WTC11 (cell line): ENCODE data around the gene ARHGAP8. TPM values are rescaled to one million over a fixed set of nuclear protein-coding genes. Genes with fewer than 3 reads are reported as not detected.
"Not testable (repeated sequence)": the region's sequence is repeated elsewhere in the genome, so short reads cannot be mapped to it uniquely, and the experiment has no call there.

Source experiments
- ATAC-seq: fragments of 200-7000 bp; cut with Tn5 transposase; 2 replicates; pipeline ENCODE4 v1.10.0; 2021; ENCODE audit warnings: mild to moderate bottlenecking, moderate library complexity
- CTCF ChIA-PET: fragments of 300-600 bp; sonication (Branson Sonifier 250); formaldehyde crosslinking; loops from one replicate; lab custom pipeline; 2021; ENCODE audit warnings: antibody characterized with exemption; lab: Charles Lee
- POLR2A ChIA-PET: fragments of 350-600 bp; sonication (Branson Sonifier 250); formaldehyde crosslinking; loops from one replicate; lab custom pipeline; 2021; ENCODE audit warnings: antibody characterized with exemption; lab: Charles Lee
- DNase-seq: peaks from one replicate; pipeline ENCODE4 v3.0.0; 2021; ENCODE audit warnings: low spot score
- H3K27ac Mint-ChIP-seq: 2 replicates; pipeline ENCODE4 v1.8.0; 2021; ENCODE audit warnings: mixed read lengths
- H3K27me3 Mint-ChIP-seq: 2 replicates; pipeline ENCODE4 v1.8.0; 2021; ENCODE audit warnings: low read depth, mild to moderate bottlenecking, moderate library complexity, mixed read lengths
- H3K36me3 Mint-ChIP-seq: 2 replicates; pipeline ENCODE4 v1.8.0; 2021; ENCODE audit warnings: mixed read lengths
- H3K4me1 Mint-ChIP-seq: 2 replicates; pipeline ENCODE4 v1.8.0; 2022; ENCODE audit warnings: mixed read lengths
- H3K4me3 Mint-ChIP-seq: 2 replicates; pipeline ENCODE4 v1.8.0; 2021; ENCODE audit warnings: mild to moderate bottlenecking, moderate library complexity, mixed read lengths
- H3K9me3 Mint-ChIP-seq: 2 replicates; pipeline ENCODE4 v1.8.0; 2021; ENCODE audit warnings: mixed read lengths
- ELF4 ChIP-seq: sonication (generic); formaldehyde crosslinking; IDR thresholded peaks from 2 replicates; pipeline ENCODE4 v1.8.1; 2022; ENCODE audit warnings: low read depth, mild to moderate bottlenecking, moderate library complexity, missing genetic modification reagents
- ESRRA ChIP-seq: sonication (generic); formaldehyde crosslinking; IDR thresholded peaks from 2 replicates; pipeline ENCODE4 v1.8.1; 2022; ENCODE audit warnings: mild to moderate bottlenecking, missing genetic modification reagents, borderline replicate concordance
- FOXK1 ChIP-seq: sonication (generic); formaldehyde crosslinking; IDR thresholded peaks from 2 replicates; pipeline ENCODE4 v1.8.0; 2022; ENCODE audit warnings: mild to moderate bottlenecking, moderate library complexity, missing genetic modification reagents
- IRF2 ChIP-seq: sonication (generic); formaldehyde crosslinking; IDR thresholded peaks from 2 replicates; pipeline ENCODE4 v1.8.0; 2022; ENCODE audit warnings: low read depth, missing genetic modification reagents, borderline replicate concordance
- JAZF1 ChIP-seq: fragments of 250-450 bp; sonication (Bioruptor Pico); IDR thresholded peaks from 2 replicates; pipeline ENCODE4 v1.9.0; 2021; ENCODE audit warnings: moderate library complexity, mild to moderate bottlenecking, inconsistent platforms
- MXD4 ChIP-seq: fragments of 250-450 bp; sonication (Bioruptor Pico); IDR thresholded peaks from 2 replicates; pipeline ENCODE4 v1.8.0; 2021; ENCODE audit warnings: mild to moderate bottlenecking, moderate library complexity, borderline replicate concordance
- NFATC4 ChIP-seq: fragments of 250-450 bp; sonication (Bioruptor Pico); IDR thresholded peaks from 2 replicates; pipeline ENCODE4 v1.9.0; 2021; ENCODE audit warnings: mild to moderate bottlenecking
- RELA ChIP-seq: sonication (generic); formaldehyde crosslinking; IDR thresholded peaks from 2 replicates; pipeline ENCODE4 v1.8.1; 2022; ENCODE audit warnings: missing genetic modification reagents, mild to moderate bottlenecking, borderline replicate concordance
- RORB ChIP-seq: fragments of 250-450 bp; sonication (Bioruptor Pico); IDR thresholded peaks from 2 replicates; pipeline ENCODE4 v1.9.0; 2021; ENCODE audit warnings: mild to moderate bottlenecking
- SMAD3 ChIP-seq: sonication (generic); formaldehyde crosslinking; IDR thresholded peaks from 2 replicates; pipeline ENCODE4 v1.8.0; 2022; ENCODE audit warnings: missing genetic modification reagents, mild to moderate bottlenecking, borderline replicate concordance
- SOX15 ChIP-seq: fragments of 250-450 bp; sonication (Bioruptor Pico); IDR thresholded peaks from 2 replicates; pipeline ENCODE4 v1.9.0; 2021; ENCODE audit warnings: mild to moderate bottlenecking
- SP1 ChIP-seq: sonication (generic); formaldehyde crosslinking; conservative IDR thresholded peaks from 2 replicates; pipeline ENCODE4 v1.8.1; 2022; ENCODE audit warnings: missing genetic modification reagents
- TEAD1 ChIP-seq: sonication (generic); formaldehyde crosslinking; IDR thresholded peaks from 2 replicates; pipeline ENCODE4 v1.8.0; 2022; ENCODE audit warnings: mild to moderate bottlenecking, missing genetic modification reagents
- TEAD4 ChIP-seq: sonication (generic); formaldehyde crosslinking; IDR thresholded peaks from 2 replicates; pipeline ENCODE4 v1.8.0; 2022; ENCODE audit warnings: mild to moderate bottlenecking, missing genetic modification reagents
- ZNF121 ChIP-seq: sonication (generic); formaldehyde crosslinking; IDR thresholded peaks from 2 replicates; pipeline ENCODE4 v1.8.0; 2023; ENCODE audit warnings: missing genetic modification reagents
- ZNF396 ChIP-seq: fragments of 250-450 bp; sonication (Bioruptor Pico); IDR thresholded peaks from 2 replicates; pipeline ENCODE4 v1.8.0; 2021; ENCODE audit warnings: mild to moderate bottlenecking, moderate library complexity, borderline replicate concordance
- total RNA-seq: library from RNA; stranded (reverse); gene quantifications from 3 replicates; pipeline ENCODE4 v1.2.3, GENCODE V29; 2021
- TF ChIP-seq, protein P1 (sequence below): sonication (generic); formaldehyde crosslinking; IDR thresholded peaks from 2 replicates; pipeline ENCODE4 v1.8.1; 2023; ENCODE audit warnings: mild to moderate bottlenecking, moderate library complexity, missing genetic modification reagents
- TF ChIP-seq, protein P2 (sequence below): fragments of 250-450 bp; sonication (Bioruptor Pico); IDR thresholded peaks from 2 replicates; pipeline ENCODE4 v1.9.0; 2021; ENCODE audit warnings: mild to moderate bottlenecking, borderline replicate concordance
- TF ChIP-seq, protein P3 (sequence below): sonication (generic); formaldehyde crosslinking; conservative IDR thresholded peaks from 2 replicates; pipeline ENCODE4 v1.8.1; 2022; ENCODE audit warnings: mild to moderate bottlenecking, missing genetic modification reagents
- TF ChIP-seq, protein P4 (sequence below): sonication (generic); formaldehyde crosslinking; IDR thresholded peaks from 2 replicates; pipeline ENCODE4 v1.8.1; 2022; ENCODE audit warnings: low read depth, mild to moderate bottlenecking, moderate library complexity, missing genetic modification reagents, borderline replicate concordance
- TF ChIP-seq, protein P5 (sequence below): fragments of 200-600 bp; IDR thresholded peaks from 2 replicates; pipeline ENCODE4 v1.8.0; 2022; ENCODE audit warnings: antibody characterized with exemption
- TF ChIP-seq, protein P6 (sequence below): sonication (generic); formaldehyde crosslinking; IDR thresholded peaks from 2 replicates; pipeline ENCODE4 v1.8.1; 2023; ENCODE audit warnings: mild to moderate bottlenecking, missing genetic modification reagents, moderate library complexity
- TF ChIP-seq, protein P7 (sequence below): fragments of 250-450 bp; sonication (Bioruptor Pico); IDR thresholded peaks from 2 replicates; pipeline ENCODE4 v1.8.0; 2021; ENCODE audit warnings: mild to moderate bottlenecking

The ARHGAP8 gene
- total RNA-seq, 1 experiment from 2014 or later, result 61.4 TPM

DNA sequence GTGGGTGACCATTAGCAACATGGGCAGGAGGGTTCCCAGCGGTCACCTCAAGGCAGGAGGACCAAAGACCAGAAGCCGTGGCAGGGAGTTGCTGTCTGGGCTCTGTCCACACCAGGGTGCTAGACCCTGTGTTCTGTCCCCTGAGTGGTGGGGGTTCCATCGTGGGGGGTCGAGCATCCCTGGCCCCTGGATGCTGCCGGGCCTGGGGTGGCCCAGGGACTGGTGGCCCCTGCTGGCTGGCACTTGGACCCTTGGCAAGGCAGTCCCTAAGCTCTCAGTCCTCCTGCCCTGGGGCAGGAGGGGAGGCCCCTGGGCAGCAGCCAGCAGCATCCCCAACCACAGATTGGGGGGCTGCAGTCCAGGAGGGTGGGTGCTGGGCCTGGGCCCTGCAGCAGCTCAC, 13.4 kb upstream of the ARHGAP8 start:
- ChIA-PET POLR2A (no interaction called here), CTCF (interaction anchor here (0.9 to 2.0 kb wide), 6 partner anchors 15 to 54 kb away, joined by 3 to 14 read pairs (median 3); no protein-coding TSS in a partner anchor)
- no peak overlapping the region for H3K4me3 Mint-ChIP-seq
- TF ChIP-seq ESRRA (CRISPR knock-in tag) (no peak), TEAD1 (CRISPR knock-in tag) (no peak), SOX15 (CRISPR knock-in tag) (no peak), SMAD3 (no peak), ELF4 (no peak), NFATC4 (CRISPR knock-in tag) (no peak), IRF2 (CRISPR knock-in tag) (no peak), SP1 (CRISPR knock-in tag) (no peak), TEAD4 (CRISPR knock-in tag) (no peak), ZNF121 (CRISPR knock-in tag) (no peak)
- TF ChIP-seq, protein P1, sequence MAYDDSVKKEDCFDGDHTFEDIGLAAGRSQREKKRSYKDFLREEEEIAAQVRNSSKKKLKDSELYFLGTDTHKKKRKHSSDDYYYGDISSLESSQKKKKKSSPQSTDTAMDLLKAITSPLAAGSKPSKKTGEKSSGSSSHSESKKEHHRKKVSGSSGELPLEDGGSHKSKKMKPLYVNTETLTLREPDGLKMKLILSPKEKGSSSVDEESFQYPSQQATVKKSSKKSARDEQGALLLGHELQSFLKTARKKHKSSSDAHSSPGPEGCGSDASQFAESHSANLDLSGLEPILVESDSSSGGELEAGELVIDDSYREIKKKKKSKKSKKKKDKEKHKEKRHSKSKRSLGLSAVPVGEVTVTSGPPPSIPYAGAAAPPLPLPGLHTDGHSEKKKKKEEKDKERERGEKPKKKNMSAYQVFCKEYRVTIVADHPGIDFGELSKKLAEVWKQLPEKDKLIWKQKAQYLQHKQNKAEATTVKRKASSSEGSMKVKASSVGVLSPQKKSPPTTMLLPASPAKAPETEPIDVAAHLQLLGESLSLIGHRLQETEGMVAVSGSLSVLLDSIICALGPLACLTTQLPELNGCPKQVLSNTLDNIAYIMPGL, result no peak
- TF ChIP-seq, protein P2, sequence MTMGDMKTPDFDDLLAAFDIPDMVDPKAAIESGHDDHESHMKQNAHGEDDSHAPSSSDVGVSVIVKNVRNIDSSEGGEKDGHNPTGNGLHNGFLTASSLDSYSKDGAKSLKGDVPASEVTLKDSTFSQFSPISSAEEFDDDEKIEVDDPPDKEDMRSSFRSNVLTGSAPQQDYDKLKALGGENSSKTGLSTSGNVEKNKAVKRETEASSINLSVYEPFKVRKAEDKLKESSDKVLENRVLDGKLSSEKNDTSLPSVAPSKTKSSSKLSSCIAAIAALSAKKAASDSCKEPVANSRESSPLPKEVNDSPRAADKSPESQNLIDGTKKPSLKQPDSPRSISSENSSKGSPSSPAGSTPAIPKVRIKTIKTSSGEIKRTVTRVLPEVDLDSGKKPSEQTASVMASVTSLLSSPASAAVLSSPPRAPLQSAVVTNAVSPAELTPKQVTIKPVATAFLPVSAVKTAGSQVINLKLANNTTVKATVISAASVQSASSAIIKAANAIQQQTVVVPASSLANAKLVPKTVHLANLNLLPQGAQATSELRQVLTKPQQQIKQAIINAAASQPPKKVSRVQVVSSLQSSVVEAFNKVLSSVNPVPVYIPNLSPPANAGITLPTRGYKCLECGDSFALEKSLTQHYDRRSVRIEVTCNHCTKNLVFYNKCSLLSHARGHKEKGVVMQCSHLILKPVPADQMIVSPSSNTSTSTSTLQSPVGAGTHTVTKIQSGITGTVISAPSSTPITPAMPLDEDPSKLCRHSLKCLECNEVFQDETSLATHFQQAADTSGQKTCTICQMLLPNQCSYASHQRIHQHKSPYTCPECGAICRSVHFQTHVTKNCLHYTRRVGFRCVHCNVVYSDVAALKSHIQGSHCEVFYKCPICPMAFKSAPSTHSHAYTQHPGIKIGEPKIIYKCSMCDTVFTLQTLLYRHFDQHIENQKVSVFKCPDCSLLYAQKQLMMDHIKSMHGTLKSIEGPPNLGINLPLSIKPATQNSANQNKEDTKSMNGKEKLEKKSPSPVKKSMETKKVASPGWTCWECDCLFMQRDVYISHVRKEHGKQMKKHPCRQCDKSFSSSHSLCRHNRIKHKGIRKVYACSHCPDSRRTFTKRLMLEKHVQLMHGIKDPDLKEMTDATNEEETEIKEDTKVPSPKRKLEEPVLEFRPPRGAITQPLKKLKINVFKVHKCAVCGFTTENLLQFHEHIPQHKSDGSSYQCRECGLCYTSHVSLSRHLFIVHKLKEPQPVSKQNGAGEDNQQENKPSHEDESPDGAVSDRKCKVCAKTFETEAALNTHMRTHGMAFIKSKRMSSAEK (CRISPR knock-in tag), result no peak
- no peak overlapping the region for H3K27ac Mint-ChIP-seq
- H3K36me3 Mint-ChIP-seq, result no peaks in the 10 kb centered on the region
- DNase-seq, result no peak
- peaks cover 6% of the 10 kb centered on the region for H3K27me3 Mint-ChIP-seq
- H3K9me3 Mint-ChIP-seq, result no peaks in the 10 kb centered on the region
- H3K4me1 Mint-ChIP-seq, result peaks cover 16% of the 10 kb centered on the region
- ATAC-seq, result no peak

DNA sequence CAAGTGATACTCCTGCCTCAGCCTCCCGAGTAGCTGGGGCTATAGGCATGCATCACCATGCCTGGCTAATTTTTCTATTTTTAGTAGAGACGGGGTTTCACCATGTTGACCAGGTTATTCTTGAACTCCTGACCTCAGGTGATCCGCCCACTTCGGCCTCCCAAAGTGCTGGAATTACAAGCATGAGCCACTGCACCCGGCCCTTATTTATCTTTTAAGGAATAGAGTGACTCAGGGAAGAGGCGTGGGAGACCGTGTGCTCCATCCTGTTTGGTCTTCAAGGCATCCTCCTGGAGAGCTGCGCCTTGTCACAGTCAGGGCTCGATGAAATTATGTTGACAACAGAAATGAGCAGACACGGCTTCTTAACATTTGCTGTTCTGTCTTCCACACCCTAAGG, 12.7 kb upstream of the ARHGAP8 start:
- H3K27me3 Mint-ChIP-seq, CTCF ChIA-PET, H3K9me3 Mint-ChIP-seq, POLR2A ChIA-PET, H3K4me3 Mint-ChIP-seq, DNase-seq, ATAC-seq, H3K36me3 Mint-ChIP-seq, H3K27ac Mint-ChIP-seq: not testable (repeated sequence)
- H3K4me1 Mint-ChIP-seq, result peaks cover 16% of the 10 kb centered on the region

DNA sequence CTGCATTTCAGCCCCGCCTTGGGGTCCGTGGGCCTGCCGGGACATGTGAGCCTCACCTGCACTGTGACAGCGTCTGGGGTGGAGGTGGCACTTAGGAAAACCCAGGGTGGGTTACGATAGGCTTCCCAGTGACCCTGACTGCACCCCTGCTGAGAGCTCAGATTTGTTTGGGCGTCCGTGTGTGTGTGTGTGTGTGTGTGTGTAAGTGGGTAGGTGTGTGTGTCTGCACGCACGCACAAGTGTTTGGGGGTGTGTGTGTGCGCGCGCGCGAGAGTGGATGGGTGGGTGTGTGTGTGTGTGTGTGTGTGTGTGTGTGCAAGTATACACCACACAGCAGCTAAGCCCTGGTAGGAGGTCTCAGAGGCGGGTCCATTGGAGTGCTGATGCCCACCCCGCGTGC, 12.1 kb upstream of the ARHGAP8 start:
- ChIA-PET CTCF (no interaction called here), POLR2A (no interaction called here)
- Mint-ChIP-seq H3K9me3 (peaks cover 5% of the 10 kb centered on the region), H3K27me3 (peaks cover 10% of the 10 kb centered on the region), H3K36me3 (no peaks in the 10 kb centered on the region), H3K27ac (no peak overlapping the region), H3K4me3 (no peak overlapping the region), H3K4me1 (peaks cover 16% of the 10 kb centered on the region)
- ATAC-seq (no peak), DNase-seq (no peak)
- TF ChIP-seq ZNF396 (CRISPR knock-in tag) (no peak), RORB (no peak), FOXK1 (no peak), NFATC4 (CRISPR knock-in tag) (no peak), SP1 (CRISPR knock-in tag) (no peak), RELA (CRISPR knock-in tag) (no peak), JAZF1 (CRISPR knock-in tag) (no peak), MXD4 (no peak)
- TF ChIP-seq, protein P3, sequence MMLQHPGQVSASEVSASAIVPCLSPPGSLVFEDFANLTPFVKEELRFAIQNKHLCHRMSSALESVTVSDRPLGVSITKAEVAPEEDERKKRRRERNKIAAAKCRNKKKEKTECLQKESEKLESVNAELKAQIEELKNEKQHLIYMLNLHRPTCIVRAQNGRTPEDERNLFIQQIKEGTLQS (CRISPR knock-in tag), result no peak
- TF ChIP-seq, protein P4, sequence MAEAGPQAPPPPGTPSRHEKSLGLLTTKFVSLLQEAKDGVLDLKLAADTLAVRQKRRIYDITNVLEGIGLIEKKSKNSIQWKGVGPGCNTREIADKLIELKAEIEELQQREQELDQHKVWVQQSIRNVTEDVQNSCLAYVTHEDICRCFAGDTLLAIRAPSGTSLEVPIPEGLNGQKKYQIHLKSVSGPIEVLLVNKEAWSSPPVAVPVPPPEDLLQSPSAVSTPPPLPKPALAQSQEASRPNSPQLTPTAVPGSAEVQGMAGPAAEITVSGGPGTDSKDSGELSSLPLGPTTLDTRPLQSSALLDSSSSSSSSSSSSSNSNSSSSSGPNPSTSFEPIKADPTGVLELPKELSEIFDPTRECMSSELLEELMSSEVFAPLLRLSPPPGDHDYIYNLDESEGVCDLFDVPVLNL (CRISPR knock-in tag), result no peak
- TF ChIP-seq, protein P5, sequence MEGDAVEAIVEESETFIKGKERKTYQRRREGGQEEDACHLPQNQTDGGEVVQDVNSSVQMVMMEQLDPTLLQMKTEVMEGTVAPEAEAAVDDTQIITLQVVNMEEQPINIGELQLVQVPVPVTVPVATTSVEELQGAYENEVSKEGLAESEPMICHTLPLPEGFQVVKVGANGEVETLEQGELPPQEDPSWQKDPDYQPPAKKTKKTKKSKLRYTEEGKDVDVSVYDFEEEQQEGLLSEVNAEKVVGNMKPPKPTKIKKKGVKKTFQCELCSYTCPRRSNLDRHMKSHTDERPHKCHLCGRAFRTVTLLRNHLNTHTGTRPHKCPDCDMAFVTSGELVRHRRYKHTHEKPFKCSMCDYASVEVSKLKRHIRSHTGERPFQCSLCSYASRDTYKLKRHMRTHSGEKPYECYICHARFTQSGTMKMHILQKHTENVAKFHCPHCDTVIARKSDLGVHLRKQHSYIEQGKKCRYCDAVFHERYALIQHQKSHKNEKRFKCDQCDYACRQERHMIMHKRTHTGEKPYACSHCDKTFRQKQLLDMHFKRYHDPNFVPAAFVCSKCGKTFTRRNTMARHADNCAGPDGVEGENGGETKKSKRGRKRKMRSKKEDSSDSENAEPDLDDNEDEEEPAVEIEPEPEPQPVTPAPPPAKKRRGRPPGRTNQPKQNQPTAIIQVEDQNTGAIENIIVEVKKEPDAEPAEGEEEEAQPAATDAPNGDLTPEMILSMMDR, result no peak
- TF ChIP-seq, protein P6, sequence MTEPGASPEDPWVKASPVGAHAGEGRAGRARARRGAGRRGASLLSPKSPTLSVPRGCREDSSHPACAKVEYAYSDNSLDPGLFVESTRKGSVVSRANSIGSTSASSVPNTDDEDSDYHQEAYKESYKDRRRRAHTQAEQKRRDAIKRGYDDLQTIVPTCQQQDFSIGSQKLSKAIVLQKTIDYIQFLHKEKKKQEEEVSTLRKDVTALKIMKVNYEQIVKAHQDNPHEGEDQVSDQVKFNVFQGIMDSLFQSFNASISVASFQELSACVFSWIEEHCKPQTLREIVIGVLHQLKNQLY (CRISPR knock-in tag), result no peak
- TF ChIP-seq, protein P7, sequence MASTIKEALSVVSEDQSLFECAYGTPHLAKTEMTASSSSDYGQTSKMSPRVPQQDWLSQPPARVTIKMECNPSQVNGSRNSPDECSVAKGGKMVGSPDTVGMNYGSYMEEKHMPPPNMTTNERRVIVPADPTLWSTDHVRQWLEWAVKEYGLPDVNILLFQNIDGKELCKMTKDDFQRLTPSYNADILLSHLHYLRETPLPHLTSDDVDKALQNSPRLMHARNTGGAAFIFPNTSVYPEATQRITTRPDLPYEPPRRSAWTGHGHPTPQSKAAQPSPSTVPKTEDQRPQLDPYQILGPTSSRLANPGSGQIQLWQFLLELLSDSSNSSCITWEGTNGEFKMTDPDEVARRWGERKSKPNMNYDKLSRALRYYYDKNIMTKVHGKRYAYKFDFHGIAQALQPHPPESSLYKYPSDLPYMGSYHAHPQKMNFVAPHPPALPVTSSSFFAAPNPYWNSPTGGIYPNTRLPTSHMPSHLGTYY, result no peak
